ENCODE data around the gene PDCD2.

- TF ChIP-seq PKNOX1 (IDR thresholded peaks at IDR 0.05), result peak; percentile 60
- TF ChIP-seq TARDBP (IDR thresholded peaks at IDR 0.05), result no peak
- TF ChIP-seq SUZ12 (IDR thresholded peaks at IDR 0.05), result no peak
- TF ChIP-seq BHLHE40 (IDR thresholded peaks at IDR 0.05; ENCODE audit: borderline replicate concordance), result no peak
- no peak for TF ChIP-seq FOXA1 (IDR thresholded peaks at IDR 0.05)
- no peak for TF ChIP-seq NFRKB (IDR thresholded peaks at IDR 0.05)
Observed at GRCh38 chr6:170584181-170584953, at the start of gene PDCD2.

Measured in HEK293T (cell line).